SK-N-MC (cell line): ENCODE data around the gene DNLZ.

Experiments
- EZH2 ChIP-seq: fragments of 200-600 bp; sonication (generic); IDR thresholded peaks from one replicate; pipeline ENCODE4 v1.6.1; 2017; ENCODE audit warnings: antibody characterized with exemption
- FOXP2 ChIP-seq: optimal IDR thresholded peaks from 2 replicates; pipeline ENCODE3; 2011; ENCODE audit warnings: mild to moderate bottlenecking, moderate library complexity; ENCODE audit not compliant: insufficient read depth; ENCODE audit errors: extremely low read length, control extremely low read depth
- POLR2AphosphoS5 ChIP-seq: IDR thresholded peaks from 2 replicates; pipeline ENCODE4 v1.6.1; 2012; ENCODE audit warnings: mild to moderate bottlenecking, low read depth, low read length, borderline replicate concordance

GRCh38 chr9:136379003-136379287 is 15.4 kb upstream of the DNLZ start:
- TF ChIP-seq POLR2AphosphoS5 = no peak
- TF ChIP-seq EZH2 = no peak
- TF ChIP-seq FOXP2 = no peak
